ENCODE measurements around the gene ZNF229.

DNA sequence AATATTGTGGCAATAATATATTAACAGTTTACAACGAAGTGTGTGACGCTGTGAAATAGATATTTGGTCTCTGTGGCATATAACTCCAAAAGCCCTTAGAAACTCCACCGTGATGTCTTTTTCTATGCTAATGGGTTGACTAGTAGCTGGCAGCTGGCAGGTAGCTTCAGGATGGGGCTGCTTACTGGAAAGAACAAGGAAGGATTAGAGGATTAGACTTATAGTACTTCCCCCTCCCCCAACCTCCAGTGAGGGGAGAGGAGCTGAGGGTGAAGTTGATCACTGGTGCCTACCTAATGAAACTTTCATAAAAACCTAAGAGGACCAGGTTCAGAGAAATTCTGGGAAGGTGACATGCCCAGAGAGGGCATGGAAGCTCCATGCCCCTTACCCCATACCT, 9.8 kb downstream of the ZNF229 start:
- TF ChIP-seq, protein P1, sequence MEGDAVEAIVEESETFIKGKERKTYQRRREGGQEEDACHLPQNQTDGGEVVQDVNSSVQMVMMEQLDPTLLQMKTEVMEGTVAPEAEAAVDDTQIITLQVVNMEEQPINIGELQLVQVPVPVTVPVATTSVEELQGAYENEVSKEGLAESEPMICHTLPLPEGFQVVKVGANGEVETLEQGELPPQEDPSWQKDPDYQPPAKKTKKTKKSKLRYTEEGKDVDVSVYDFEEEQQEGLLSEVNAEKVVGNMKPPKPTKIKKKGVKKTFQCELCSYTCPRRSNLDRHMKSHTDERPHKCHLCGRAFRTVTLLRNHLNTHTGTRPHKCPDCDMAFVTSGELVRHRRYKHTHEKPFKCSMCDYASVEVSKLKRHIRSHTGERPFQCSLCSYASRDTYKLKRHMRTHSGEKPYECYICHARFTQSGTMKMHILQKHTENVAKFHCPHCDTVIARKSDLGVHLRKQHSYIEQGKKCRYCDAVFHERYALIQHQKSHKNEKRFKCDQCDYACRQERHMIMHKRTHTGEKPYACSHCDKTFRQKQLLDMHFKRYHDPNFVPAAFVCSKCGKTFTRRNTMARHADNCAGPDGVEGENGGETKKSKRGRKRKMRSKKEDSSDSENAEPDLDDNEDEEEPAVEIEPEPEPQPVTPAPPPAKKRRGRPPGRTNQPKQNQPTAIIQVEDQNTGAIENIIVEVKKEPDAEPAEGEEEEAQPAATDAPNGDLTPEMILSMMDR (IDR thresholded peaks at IDR 0.05), result no peak
- TF ChIP-seq POLR2A (IDR thresholded peaks at IDR 0.05), result no peak

All from esophagus squamous epithelium (tissue), 4 donors.